Fibroblast of lung (primary cell): ENCODE data around the gene IL12B. TPM values are rescaled to one million over a fixed set of nuclear protein-coding genes. Genes with fewer than 3 reads are reported as not detected.
"Not testable (repeated sequence)": the region's sequence is repeated elsewhere in the genome, so short reads cannot be mapped to it uniquely, and the experiment has no call there.

Experiments
- DNase-seq, 2 donors: peaks; one replicate each; pipeline versions ENCODE4 v3.0.0 to v3.0.0-alpha.2; 2010; ENCODE audit warnings: low read depth in 2 of 2
- H2AFZ ChIP-seq: 2 replicates; pipeline ENCODE4 v1.5.1; 2012; ENCODE audit warnings: low read length, control low read depth, inconsistent platforms
- H3K27ac ChIP-seq: 2 replicates; pipeline ENCODE4 v1.5.1; 2011; ENCODE audit warnings: low read length, control low read depth; ENCODE audit not compliant: insufficient read depth
- H3K27me3 ChIP-seq: 2 replicates; pipeline ENCODE4 v1.5.1; 2011; ENCODE audit warnings: mild to moderate bottlenecking, low read length; ENCODE audit not compliant: control insufficient read depth, insufficient read depth
- H3K36me3 ChIP-seq: 2 replicates; pipeline ENCODE4 v1.5.1; 2011; ENCODE audit warnings: low read length; ENCODE audit not compliant: control insufficient read depth, insufficient read depth
- H3K4me1 ChIP-seq: 2 replicates; pipeline ENCODE4 v1.5.1; 2011; ENCODE audit warnings: low read length; ENCODE audit not compliant: control insufficient read depth, insufficient read depth; ENCODE audit errors: extremely low read depth
- H3K4me2 ChIP-seq: 2 replicates; pipeline ENCODE4 v1.5.1; 2011; ENCODE audit warnings: low read length, control low read depth; ENCODE audit not compliant: insufficient read depth; ENCODE audit errors: extremely low read depth
- H3K4me3 ChIP-seq, 4 experiments: fragments of 200-600 bp in 1 of 4; sonication (generic) in 1 of 4; replicated peaks in 1 of 4; 2 replicates each; pipeline ENCODE4 v1.5.1; 2011 to 2016; ENCODE audit warnings: low read length in 4 of 4, low read depth in 3 of 4, mild to moderate bottlenecking in 3 of 4, control low read depth in 2 of 4, inconsistent platforms in 1 of 4, mixed read lengths in 1 of 4; ENCODE audit not compliant: insufficient read depth in 1 of 4; ENCODE audit errors: control extremely low read depth in 1 of 4
- H3K79me2 ChIP-seq: 2 replicates; pipeline ENCODE4 v1.5.1; 2012; ENCODE audit warnings: mild to moderate bottlenecking, low read length, inconsistent platforms; ENCODE audit not compliant: control insufficient read depth, insufficient read depth
- H3K9ac ChIP-seq: 2 replicates; pipeline ENCODE4 v1.5.1; 2011; ENCODE audit warnings: mild to moderate bottlenecking, low read length, control low read depth; ENCODE audit not compliant: insufficient read depth
- H3K9me3 ChIP-seq: 2 replicates; pipeline ENCODE4 v1.5.1; 2012; ENCODE audit warnings: low read depth, low read length; ENCODE audit not compliant: control insufficient read depth, insufficient read depth
- H4K20me1 ChIP-seq: 2 replicates; pipeline ENCODE4 v1.5.1; 2011; ENCODE audit warnings: low read length; ENCODE audit not compliant: control insufficient read depth, insufficient read depth; ENCODE audit errors: extremely low read depth
- CTCF ChIP-seq, 2 donors: IDR thresholded peaks in 1 of 2; conservative IDR thresholded peaks in 1 of 2; 1 replicate in 1 of 2; 2 replicates in 1 of 2; pipeline ENCODE4 v1.5.1; 2011 to 2012; ENCODE audit warnings: low read length in 2 of 2, control low read depth in 1 of 2, inconsistent platforms in 1 of 2, low read depth in 1 of 2, mild to moderate bottlenecking in 1 of 2
- EZH2 ChIP-seq: IDR thresholded peaks from 2 replicates; pipeline ENCODE4 v1.5.1; 2012; ENCODE audit warnings: low read length, control low read depth, mild to moderate bottlenecking; ENCODE audit errors: missing control alignments
- polyA plus RNA-seq, 2 donors: library from polyadenylated mRNA; depleted of rRNA in 1 of 2; stranded (reverse) in 1 of 2; unstranded in 1 of 2; fragments of >200 nt; gene quantifications; 2 replicates each; pipeline ENCODE4 v1.2.1, GENCODE V29; 2011 to 2012; ENCODE audit warnings: missing spikeins in 1 of 2
- total RNA-seq: library from RNA; depleted of rRNA; stranded (reverse); fragments of >200 nt; gene quantifications from 2 replicates; pipeline ENCODE4 v1.2.1, GENCODE V29; 2014

Gene IL12B
- total and polyA plus RNA-seq, 2 donors (not counting 1 experiment from before 2014, with no cell fraction given) = not detected

DNA sequence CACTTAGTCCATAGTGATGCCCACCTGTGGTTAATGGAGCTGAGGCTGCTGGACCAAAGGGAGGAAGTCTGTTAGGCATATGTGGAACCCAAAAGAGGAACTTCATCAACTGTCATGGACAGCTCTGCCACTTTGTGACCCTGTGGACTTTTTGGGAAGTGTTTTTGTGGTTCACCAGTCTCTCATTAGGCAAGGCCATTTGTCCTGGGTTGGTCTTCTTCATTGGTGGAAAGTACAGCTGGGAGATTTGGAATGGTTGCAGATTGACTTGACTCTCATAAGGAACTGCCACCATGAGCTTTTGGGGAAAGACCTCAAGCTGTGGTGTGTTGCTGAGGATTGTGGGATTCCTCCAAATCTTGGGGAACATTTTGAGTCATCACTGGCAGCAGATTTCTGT is 31.9 kb upstream of the IL12B start:
- H3K27me3 ChIP-seq = no peaks in the 10 kb centered on the region
- no peaks in the 10 kb centered on the region for H3K79me2 ChIP-seq
- no peak overlapping the region for H3K9ac ChIP-seq
- no peaks in the 10 kb centered on the region for H3K36me3 ChIP-seq
- H4K20me1 ChIP-seq = no peaks in the 10 kb centered on the region
- H3K9me3 ChIP-seq = no peaks in the 10 kb centered on the region
- TF ChIP-seq CTCF (conservative IDR thresholded peaks at IDR 0.05 in 1 of 2, IDR thresholded peaks at IDR 0.05 in 1 of 2; ENCODE audit: low read depth in 1 of 2, low read length in 2 of 2) (no peak), EZH2 (no peak)
- no peak for DNase-seq
- H3K4me2 ChIP-seq = no peak overlapping the region
- no peaks in the 10 kb centered on the region for H3K4me1 ChIP-seq
- no peak overlapping the region for H2AFZ ChIP-seq
- no peak overlapping the region for H3K4me3 ChIP-seq
- no peak overlapping the region for H3K27ac ChIP-seq

- H2AFZ ChIP-seq, H4K20me1 ChIP-seq, H3K9me3 ChIP-seq, H3K79me2 ChIP-seq, H3K4me3 ChIP-seq, H3K27ac ChIP-seq, H3K4me2 ChIP-seq, H3K4me1 ChIP-seq, H3K27me3 ChIP-seq, H3K9ac ChIP-seq, DNase-seq, H3K36me3 ChIP-seq: not testable (repeated sequence)
Measured at GRCh38 chr5:159359871-159360270, 29.6 kb upstream of the IL12B start.

GRCh38 chr5:159359408-159359807 is 29.1 kb upstream of the IL12B start:
- Histone ChIP-seq H3K4me1 (no peaks in the 10 kb centered on the region), H3K4me2 (no peak overlapping the region), H4K20me1 (no peaks in the 10 kb centered on the region), H3K4me3 (no peak overlapping the region), H2AFZ (no peak overlapping the region), H3K9ac (no peak overlapping the region), H3K27me3 (no peaks in the 10 kb centered on the region), H3K27ac (no peak overlapping the region), H3K9me3 (no peaks in the 10 kb centered on the region), H3K79me2 (no peaks in the 10 kb centered on the region), H3K36me3 (no peaks in the 10 kb centered on the region)
- TF ChIP-seq CTCF (conservative IDR thresholded peaks at IDR 0.05 in 1 of 2, IDR thresholded peaks at IDR 0.05 in 1 of 2; ENCODE audit: low read depth in 1 of 2, low read length in 2 of 2) (no peak), EZH2 (no peak)
- no peak for DNase-seq
